NK-92 treated with Interleukin-12 subunit alpha and Interleukin-12 subunit beta, amount 100 ng/mL, for 24 hours (cell line): ENCODE measurements around the gene FBXL7.

Experiments used
- DNase-seq: peaks from one replicate; lab custom pipeline; 2025; lab: John Stamatoyannopoulos, UW

Gene FBXL7

GRCh38 chr5:15889001-15889400 lies 389.0 kb downstream of the FBXL7 start:
- no peak for DNase-seq

DNA sequence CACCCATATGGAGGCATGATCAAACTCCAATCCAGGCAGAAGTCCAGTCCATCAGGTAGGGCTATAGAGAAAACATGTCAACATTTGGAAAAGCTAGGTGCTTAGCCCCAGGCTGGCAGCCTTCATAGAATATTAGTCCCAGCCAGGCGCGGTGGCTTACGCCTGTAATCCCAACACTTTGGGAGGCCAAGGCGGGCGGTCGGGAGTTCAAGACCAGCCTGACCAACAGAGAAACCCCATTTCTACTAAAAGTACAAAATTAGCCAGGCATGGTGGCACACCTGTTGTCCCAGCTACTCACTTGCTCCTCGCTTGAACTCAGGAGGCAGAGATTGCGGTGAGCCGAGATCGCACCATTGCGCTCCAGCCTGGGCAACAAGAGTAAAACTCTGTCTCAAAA lies 393.9 kb downstream of the FBXL7 start:
- DNase-seq = no peak

DNA sequence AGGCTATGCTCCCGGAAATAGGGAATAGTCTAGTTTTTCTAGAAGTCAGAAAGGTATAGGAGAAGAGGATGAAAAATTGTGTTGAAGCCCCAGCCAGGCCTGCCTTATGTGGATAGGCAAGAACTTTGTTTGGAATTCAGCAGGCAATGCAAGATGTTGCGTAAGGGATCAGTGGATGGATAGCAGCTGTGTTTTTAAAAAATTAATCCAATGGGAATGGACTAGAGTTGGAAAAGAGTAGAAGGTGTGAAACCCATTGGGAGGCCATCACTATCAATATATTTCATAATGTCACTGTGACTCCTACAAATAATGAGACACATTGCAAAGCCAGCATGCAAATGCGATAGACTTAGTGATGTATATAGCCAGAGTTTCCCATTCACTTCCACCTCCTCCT lies 397.7 kb downstream of the FBXL7 start:
- DNase-seq = no peak

- no peak for DNase-seq
Measured at GRCh38 chr5:15898641-15899040, 398.7 kb downstream of the FBXL7 start.

DNA sequence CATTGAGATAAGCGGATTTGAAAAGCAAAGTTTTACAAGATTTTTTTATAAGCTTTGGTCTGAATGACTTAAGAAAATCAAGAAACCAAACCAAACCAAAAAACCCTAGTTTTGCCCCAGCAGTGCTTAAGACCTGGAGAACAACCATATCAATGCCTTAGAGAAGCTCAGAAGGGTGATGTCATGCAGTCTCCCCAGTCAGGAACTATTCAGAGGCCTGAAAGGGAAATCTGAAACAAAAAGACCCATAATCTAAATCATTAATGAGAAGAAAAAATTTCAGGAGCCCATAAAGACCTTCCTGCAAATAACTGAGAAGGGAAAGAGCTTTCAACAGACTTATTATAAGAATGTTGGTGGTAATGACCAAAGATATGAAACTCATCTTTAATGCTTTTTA lies 399.5 kb downstream of the FBXL7 start:
- no peak for DNase-seq

DNA sequence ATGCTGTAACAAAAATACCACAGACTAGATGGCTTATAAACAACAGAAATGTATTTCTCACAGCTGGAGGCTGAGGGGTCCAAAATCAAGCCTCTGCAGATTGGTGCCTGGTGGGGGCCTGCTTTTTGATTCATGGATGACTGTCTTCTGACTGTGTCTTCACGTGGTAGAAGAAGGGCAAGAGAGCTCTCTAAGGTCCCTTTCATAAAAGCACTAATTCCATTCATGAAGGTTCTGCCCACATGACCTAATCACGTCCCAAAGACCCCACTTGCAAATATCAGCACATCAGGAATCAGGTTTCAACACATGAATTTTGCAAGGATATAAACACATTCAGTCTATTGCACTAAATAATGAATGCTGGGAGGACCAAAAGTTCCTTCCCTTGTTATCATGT lies 401.2 kb downstream of the FBXL7 start:
- DNase-seq = no peak

DNA sequence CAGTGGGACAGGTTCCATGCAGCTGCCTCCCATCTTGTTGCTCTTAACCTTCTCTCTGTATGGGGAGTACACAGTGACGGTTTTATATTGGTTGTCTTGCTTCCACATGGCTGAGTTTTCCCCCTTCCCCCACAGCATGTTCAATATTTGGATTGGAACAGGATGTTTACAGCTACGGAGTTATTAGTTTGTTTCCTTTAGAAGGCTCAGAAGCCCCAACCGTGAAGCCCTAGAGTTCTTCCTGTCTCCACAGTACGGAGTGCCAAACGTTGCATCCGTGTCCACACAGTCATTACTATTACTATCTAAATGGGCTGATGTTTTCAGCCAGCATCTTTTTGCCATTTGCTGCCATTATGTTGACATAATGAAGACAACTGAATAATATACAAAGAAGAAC lies 402.1 kb downstream of the FBXL7 start:
- DNase-seq = no peak

- no peak for DNase-seq
Measured at GRCh38 chr5:15904899-15905830, 405.2 kb downstream of the FBXL7 start.

GRCh38 chr5:15914638-15915037 lies 414.7 kb downstream of the FBXL7 start:
- DNase-seq = no peak

DNA sequence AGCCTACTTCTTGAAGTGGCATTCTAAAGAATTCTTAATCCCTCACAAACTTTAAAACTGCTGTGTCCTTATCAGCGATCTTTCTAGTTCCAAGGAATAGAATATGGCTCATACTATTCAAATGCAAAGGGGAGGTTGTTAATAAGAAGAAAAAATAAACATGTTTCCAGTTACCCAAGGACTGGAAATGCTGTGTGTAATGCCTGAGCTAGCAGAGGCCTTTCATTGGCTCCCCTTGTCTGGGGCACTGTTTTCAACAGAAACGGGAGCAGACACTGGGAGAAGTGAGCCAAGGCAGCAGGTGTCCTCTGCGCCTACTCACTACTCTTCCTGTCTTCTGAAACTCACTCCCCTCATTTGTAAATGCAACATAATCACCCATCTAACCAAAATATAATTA lies 426.6 kb downstream of the FBXL7 start:
- DNase-seq = no peak

GRCh38 chr5:15927710-15928380 lies 427.9 kb downstream of the FBXL7 start:
- DNase-seq = no peak

DNA sequence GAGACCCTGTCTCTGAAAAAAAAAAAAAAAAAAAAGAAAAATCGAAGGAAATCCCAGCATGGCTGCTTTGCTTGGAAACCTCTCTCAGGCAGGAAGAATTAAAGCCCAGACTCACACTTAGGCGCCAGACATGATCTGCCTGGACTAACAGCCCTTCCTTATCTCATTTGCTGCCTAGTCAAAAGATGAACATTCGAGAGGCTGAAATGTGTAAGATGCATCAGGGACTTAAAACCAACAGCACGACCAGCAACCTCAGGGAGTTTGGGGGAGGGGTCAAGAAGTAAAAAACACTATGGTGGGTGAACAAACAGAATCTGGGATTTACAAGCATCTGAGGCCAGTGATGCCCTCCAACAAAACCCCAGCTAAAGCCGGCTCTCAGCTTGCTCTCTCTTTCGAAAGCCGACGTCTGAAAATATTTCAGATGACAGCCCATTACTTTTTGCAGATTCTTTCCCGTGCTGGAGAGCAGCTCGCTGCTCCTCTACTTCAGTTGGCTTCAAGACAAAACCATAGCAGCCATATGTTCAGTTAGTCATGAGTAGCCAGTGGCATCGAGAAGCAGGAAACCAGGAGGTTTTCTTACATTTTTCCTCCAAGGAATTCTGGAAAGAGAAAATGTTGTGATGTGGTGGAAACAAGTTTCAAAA lies 429.8 kb downstream of the FBXL7 start:
- no peak for DNase-seq

- no peak for DNase-seq
Measured at GRCh38 chr5:15932066-15932465, 432.1 kb downstream of the FBXL7 start.

DNA sequence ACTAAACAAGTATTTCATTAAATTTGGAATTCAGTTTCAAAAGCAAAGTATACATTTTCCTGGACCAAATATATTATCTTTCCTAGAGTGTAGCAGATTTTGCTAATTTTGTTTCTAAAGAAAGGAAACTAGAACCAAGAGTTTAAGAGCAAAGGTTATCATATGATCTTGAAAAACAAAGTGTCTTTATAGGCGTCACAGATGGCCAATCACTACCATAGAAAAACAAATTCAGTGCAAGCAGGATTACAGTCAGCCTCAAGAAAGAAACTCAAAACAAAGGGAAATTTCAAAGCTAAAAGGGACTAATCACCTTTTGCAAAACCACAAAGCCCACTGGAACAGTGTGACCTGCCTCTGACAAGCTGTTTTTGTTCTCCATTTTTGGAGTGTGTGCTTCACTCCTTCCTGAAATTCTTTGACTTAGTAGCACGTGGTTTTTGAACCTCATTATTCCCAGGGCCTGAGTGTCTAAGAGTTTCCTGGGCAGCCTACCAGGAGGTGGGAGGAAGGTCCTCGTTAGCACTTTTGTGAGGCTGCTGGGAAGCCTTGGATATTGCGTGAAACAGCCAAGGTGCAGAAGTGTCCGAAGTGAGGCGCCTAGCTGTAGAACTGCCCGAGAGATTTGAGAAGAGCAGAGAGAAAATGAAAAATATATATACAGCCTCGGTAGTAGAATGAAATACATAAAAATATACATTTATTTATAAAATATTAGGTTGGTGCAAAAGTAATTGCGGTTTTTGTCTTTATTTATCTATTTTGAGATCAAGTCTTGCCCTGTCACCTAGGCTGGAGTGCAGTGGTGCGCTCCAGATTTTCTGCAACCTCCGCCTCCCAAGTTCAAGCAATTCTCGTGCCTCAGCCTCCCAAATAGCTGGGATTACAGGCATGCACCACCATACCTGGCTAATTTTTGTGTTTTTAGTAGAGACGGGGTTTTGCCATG lies 433.6 kb downstream of the FBXL7 start:
- no peak for DNase-seq

DNA sequence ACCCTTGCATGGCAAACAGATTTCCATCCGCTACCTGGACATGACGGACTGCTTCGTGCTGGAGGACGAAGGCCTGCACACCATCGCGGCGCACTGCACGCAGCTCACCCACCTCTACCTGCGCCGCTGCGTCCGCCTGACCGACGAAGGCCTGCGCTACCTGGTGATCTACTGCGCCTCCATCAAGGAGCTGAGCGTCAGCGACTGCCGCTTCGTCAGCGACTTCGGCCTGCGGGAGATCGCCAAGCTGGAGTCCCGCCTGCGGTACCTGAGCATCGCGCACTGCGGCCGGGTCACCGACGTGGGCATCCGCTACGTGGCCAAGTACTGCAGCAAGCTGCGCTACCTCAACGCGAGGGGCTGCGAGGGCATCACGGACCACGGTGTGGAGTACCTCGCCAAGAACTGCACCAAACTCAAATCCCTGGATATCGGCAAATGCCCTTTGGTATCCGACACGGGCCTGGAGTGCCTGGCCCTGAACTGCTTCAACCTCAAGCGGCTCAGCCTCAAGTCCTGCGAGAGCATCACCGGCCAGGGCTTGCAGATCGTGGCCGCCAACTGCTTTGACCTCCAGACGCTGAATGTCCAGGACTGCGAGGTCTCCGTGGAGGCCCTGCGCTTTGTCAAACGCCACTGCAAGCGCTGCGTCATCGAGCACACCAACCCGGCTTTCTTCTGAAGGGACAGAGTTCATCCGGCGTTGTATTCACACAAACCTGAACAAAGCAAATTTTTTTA lies 436.7 kb downstream of the FBXL7 start:
- DNase-seq = no peak

DNA sequence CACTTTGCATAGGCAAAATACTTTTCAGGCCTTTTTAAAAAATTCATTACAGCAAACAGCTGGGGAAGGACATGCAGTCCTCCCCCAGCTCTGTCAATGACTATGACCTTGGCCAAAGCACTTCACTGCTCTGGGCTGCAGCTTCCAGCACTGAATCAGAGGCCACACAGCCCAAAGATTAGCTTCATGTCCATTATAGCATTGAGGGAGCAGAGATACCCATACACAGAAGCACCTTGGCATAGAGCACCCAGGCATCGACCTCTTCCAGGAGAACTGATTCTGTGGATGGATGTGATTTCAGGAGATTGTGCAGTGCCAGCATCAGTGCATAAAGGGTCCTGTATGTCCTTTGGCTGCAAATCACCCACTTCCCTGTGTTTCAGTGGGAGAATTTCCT lies 437.7 kb downstream of the FBXL7 start:
- no peak for DNase-seq

DNA sequence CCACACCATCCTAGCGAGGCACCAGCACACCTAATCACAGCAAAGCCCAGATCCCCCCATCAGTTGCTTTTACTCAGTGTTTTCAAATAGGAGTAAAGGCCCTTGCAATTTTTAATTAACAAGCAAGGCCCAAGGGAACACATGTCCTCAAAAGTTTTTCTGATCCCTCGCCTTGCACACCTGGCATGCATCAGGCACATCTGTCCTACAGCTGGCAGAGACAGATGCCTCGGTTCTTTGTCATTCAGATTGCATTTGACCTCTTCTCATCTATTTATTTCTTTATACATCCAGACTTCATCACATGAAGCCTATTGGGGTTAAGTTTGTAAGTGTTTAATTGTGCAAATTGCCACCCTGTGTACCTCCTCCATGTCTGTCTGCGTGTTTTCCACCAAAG lies 438.2 kb downstream of the FBXL7 start:
- DNase-seq = no peak

GRCh38 chr5:15938961-15939360 lies 439.0 kb downstream of the FBXL7 start:
- DNase-seq = no peak

DNA sequence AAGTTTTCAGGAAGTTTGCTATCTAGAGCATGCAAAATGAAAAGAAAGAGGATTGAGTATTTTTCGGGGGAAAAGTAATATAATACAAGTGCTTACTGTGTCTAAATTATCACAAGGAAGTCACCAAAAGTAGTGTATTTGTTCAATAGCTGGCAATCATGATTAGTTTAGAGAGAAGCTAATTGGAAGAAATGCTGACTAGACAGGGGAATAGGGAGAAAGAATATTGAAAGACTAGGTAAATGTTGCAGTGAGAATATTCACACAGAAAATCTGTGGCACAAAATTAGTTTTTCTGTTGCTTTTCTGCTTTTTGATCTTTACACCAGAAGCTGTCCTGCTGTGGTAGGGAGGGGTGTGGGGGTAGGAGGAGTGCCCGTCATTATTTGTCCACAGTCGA lies 440.9 kb downstream of the FBXL7 start:
- no peak for DNase-seq

DNA sequence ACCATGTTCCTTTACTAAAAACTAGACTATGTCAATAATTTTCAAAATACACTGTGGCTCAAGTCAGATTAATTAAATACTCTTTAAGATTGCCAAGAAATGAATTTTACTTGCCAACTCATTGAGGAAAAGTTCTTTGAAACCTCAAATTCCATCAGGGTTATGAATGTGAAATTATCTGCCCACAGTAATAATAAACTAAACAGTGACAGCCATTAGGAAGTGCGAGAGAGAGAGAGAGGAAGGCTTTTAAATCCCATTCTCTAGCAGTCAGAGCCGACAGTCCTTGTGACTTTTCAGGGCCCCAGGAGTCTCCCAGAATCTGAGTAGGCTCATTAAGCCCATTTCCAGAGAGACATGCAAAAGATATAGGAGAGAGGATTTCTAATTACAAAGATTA lies 443.5 kb downstream of the FBXL7 start:
- no peak for DNase-seq

GRCh38 chr5:15946026-15946425 lies 446.0 kb downstream of the FBXL7 start:
- no peak for DNase-seq
